Right forelimb (tissue), 1 donor: ENCODE results near the gene PAX2.
A peak's percentile ranks its signal among the peaks of the same experiment; 100 is the strongest.

Experiments used
- DNase-seq: peaks from one replicate; pipeline ENCODE4 v3.0.0-alpha.2; 2018

Gene PAX2

DNA sequence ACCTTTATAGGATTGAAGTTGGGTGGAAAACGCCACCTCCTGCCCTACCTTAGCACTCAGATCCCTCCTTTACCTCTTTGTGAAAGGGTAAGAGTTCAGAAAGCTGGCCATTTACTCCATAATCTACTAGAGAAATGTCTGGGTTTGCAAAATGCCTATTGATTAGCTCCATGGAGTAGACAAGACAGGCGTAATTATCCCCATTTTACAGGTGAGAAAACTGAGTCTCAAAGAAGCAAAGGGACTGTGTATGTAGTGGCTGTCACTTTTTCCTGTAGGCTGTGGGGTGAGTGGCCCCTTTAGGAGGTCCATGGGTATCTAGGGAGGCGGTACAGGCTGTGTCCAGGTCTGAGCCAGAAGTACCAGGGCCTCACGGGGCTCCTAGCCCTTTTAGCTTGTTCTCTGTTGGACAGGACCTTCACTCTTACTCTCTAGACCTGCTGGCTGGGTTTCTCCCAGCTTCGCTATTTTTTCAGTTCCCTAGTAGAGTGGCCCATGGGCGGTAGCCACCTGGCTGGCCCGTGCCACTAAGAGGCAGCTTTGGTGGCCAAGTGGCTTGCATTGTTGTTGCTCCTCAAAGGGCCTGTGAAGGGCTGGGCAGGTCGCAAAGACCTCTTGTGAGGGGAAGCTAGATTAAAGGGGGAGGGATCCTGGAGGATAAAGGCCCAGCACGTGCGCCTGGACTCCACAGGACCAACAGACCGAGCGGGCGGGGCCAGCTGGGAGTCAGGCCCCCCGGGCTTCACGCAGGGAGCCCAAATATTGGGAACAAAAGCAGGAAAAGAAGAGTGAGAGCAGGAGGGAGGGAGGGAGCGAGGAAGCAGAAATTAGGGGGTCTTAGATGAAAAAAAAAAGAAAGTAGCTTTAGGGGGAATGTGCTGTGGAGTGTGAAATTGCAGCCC, 4.7 kb upstream of the PAX2 start:
- no peak for DNase-seq

- DNase-seq = no peak
Observed at GRCh38 chr10:100741378-100742075, 3.9 kb upstream of the PAX2 start.

DNA sequence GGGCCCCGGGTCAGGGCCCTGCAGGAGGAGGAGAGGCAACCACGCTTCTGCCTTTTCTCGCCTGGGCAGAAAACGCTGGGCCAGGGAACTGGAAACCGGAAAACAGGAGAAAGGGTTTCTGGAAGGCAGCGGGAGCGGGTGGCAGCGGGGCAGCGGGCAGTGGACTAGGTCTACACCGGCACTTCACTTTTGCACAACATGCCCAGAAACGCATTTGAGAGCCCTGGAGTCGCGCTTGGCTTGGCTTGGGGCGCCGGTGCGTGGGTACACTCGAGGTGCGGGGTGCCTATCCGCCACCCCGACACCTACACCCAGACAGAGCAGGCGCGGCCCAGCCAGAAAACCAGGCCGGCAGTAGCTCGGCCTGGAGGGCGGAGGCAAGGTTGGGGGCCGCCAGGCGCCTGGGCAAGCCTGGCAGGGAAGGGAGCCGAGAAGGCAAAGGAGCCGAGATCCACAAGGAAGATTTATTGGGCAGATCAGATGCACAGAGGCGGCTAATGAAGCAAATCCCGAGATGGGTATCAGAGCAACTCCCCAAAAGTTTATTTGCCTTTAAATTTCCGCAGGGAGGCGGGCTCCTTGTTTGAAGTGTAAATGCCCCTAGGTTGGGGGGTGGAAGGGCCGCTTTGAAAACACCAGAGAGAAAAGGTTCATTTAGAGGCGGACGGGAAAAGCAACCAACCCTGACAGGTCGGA, 3.2 kb upstream of the PAX2 start:
- DNase-seq = no peak

GRCh38 chr10:100742936-100743335, 2.4 kb upstream of the PAX2 start:
- DNase-seq = no peak

- no peak for DNase-seq
Observed at GRCh38 chr10:100743626-100744135, 1.7 kb upstream of the PAX2 start.

- DNase-seq = peak; percentile 37
Observed at GRCh38 chr10:100744136-100744986, 1.0 kb upstream of the PAX2 start.

- peak; percentile 45 for DNase-seq
Observed at GRCh38 chr10:100745882-100746783, 751 bp downstream of the PAX2 start.

- DNase-seq = peak; percentile 47
Observed at GRCh38 chr10:100746784-100747455, 1.5 kb downstream of the PAX2 start.

- DNase-seq = peak; percentile 30
Observed at GRCh38 chr10:100747456-100748230, 2.3 kb downstream of the PAX2 start.

GRCh38 chr10:100748231-100749058, 3.1 kb downstream of the PAX2 start:
- peak; percentile 43 for DNase-seq

- no peak for DNase-seq
Observed at GRCh38 chr10:100749059-100749308, 3.6 kb downstream of the PAX2 start.

- DNase-seq = peak; percentile 39
Observed at GRCh38 chr10:100749309-100750217, 4.2 kb downstream of the PAX2 start.

DNA sequence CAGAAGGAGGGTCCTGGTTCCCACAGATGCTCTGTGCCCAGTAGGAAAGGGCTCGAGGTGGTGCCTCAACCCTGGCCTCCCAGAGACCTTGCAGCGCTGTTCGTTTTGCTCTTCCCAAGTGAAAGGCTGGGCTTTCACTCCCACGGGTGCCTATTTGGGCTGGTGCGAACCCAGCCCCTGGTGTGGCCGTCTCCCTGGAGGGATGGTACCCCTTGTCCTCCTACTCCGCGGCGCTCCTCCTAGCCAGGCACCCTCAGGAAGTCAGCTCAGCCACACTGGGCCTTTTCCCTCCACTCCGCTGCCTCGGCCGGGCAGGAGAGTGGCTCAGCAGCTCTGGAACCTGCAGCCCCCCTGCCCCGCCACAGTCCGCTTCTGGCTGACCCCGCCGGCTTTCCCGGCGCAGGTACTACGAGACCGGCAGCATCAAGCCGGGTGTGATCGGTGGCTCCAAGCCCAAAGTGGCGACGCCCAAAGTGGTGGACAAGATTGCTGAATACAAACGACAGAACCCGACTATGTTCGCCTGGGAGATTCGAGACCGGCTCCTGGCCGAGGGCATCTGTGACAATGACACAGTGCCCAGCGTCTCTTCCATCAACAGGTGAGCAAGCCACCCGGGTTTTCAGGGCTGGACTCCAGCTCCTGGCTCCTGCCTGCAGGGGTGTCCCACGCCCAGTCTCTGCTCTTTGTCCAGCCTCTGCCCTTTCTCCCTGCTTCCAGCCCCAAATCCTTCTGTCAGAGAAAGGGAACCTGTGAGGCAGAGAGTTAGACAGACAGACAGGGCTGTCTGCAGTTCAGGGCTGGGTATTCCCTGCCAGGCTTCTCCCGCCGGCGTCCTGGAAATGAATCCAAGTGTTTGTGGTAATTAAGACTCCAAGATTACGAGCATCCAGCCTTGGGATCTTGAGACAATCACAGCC, 5.2 kb downstream of the PAX2 start:
- peak; percentile 33 for DNase-seq

DNA sequence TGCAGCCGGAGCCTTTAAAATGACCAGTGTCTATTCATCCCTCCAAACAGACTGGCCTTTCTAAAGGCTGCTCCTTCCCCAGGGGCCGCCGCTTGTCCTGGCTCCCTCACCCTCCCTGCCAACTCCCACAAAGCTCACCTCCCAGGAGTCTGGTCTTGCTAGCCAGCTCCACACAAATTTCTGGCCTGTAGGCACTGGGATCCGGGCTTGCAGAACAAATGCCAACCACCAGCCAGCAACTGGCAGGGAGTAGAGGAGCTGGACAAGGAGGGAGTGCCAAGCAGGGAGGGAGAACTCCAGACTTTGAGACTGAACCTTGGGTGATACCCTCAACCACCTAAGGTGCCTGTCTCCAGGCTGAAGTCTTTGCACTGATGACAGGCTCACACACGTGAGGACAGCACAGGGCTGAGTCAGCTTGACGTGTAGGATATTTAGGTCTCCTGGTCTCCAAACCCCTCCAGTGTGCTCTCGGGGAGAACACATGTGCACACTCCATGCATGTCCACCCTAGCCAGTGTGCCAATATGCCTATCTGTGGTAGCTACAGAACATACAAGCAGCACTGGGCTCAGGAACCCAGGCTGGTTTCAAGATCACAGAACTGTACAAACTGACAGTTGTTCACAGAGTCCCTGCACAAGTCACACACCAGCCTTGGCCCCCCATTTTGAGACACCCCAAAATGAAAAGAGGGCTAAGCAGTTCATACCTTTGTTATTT, 6.0 kb downstream of the PAX2 start:
- peak; percentile 28 for DNase-seq

GRCh38 chr10:100755821-100756220, 10.4 kb downstream of the PAX2 start:
- DNase-seq = no peak

DNA sequence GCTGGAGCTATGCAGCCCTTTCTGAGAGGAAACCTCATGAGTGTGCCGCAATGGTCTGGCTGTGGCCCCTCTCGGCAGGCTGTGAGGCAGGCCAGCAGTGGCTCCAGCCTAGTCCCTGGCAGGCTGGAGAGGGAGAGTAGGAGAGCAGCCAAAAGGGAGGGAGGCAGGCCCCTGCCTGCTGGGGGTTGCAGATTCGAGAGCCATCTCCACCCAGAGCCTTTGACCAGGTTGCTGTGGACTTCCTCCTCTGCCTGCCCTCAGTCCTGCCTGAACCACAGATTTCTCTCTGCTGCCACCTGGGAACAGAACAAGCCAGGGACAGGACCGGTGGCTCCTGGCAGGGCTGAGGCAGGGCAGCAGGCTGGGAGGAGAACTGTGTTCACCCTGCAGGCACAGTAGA, 13.9 kb downstream of the PAX2 start:
- no peak for DNase-seq
